TTC549 (cell line): ENCODE results near the gene ARHGEF38.

ENCODE experiments used
- FAIRE-seq: peaks from 2 replicates; lab custom pipeline; 2012; peaks lifted over from hg19 to GRCh38; lab: Jason Lieb, UNC

ARHGEF38 gene

DNA sequence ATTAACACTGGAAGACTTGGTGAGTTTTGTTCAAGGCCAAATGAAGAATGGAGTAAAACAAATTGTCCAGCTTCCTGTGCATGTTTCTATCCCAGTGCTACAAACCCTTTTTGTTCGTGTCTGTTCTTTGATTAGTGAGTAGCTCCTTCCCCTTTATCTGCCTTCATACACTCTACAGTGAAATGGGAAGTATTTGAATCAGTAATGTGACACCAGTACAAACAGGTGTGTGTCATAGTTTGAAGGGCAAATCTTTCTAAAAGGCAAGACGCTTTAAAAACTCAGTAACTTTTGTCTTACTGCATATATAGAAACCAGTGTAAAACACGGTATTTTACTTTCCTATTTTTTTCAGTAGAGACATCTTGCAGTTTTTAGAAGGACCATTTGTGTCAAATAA, 5.9 kb downstream of the ARHGEF38 start:
- no peak for FAIRE-seq

DNA sequence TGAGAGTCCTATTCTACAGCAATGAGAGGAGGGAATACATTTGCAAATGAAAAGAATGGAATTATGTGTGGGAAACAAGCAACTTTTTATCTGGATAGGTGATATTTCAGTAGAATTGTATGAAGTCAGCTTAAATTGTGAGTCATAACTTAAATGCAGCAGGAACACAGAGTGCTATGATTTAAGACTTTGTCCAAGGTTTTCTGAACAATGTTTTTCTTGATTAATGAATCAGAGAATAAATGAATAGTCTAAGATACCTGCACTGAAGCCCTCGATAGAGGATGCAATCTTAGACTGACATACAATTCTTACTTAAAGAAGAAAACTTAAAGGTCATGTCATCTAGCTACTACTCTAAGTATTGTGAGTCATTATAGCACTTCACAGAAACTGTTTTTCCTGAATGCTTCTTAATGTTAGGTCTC, 8.0 kb downstream of the ARHGEF38 start:
- no peak for FAIRE-seq

DNA sequence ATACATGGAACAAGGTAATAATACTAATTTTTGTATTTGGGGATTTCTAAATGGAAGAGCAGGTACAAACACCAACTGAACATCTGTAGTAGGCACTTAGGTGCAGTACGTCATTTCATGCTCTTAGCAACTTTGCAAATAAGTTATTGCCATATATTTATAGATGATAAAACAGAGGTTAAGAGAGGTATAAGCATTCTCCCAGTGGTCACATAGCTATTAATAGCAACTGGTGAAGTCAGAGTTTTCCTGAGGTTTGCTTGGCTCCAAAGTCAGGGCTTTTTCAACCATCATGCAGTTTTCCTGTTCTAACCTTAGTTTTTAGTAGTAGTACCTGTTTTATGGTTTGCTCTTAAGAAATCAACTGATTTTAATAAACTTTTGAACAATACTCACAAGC, 10.9 kb downstream of the ARHGEF38 start:
- FAIRE-seq: no peak

GRCh38 chr4:105568584-105568983, 16.2 kb downstream of the ARHGEF38 start:
- FAIRE-seq: no peak

DNA sequence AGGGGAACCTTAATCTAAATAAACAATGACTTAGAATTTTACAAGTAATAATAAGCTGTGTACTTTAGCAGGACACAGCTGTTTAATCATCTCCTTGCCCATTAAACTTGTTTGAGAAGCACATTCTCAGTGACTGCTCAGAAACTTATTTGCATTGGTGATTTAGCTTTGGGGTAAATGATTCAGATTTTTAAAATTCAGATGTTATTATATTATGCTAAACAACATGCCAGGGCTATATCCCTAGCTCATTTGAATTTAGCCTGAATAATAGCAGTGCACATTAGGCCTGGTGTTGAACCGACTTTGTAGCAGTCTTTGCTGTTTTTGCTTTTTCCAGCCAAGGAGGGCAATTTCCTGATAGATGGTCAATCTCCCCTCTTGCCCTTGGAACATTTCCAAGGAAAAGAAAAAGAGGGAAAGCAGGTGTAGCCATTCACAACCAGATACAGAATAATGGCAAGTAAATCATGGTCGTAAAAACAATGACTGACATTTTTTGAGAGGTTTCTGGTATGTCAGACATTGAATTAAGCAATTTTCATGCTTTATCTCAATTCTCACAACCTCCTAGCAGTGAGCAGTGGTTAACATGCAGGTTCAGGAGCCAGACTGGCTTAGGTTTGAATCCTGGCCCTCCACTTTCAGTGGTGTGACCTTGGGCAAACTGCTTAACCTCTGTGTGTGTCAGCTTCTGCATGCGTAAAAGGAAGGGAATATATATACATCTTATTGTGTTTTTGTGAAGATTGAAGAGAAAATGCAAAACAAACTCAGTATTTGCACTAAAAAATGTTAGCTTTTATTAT, 16.8 kb downstream of the ARHGEF38 start:
- no peak for FAIRE-seq

DNA sequence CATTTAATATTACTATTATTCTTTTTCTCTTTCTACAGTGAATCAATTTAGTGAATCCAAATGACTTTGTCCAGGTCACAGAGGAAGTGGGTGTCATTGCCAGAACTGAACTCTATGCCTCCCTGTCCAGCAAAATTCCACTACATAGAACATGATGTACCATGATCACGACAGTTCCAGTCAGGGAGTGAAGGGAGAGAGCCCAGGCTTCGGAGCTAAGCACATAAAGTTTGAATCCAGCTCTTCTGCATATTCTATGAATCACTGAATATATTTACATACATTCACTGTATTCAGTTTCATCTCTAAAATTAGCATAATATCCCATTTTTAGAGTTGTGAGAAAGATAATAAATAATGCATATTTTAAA, 17.4 kb downstream of the ARHGEF38 start:
- FAIRE-seq: no peak

DNA sequence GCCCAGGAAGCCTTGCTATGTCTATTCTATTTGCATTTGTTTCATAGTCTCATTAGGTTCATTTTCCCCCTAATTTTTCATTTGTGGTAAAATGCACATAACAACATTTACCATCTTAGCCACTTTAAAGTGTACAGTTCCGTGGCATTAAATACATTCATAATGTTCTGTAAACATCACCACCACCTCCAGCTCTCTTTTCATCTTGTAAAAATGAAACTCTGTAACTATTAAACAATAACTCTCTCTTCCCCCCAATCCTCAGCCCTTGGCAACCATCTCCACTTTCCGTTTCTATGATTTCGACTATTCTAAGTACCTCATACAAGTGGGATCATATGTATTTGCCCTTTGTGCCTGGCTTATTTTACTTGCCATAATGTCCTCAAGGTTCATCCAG, 19.9 kb downstream of the ARHGEF38 start:
- FAIRE-seq: no peak

GRCh38 chr4:105586638-105587328, 34.4 kb downstream of the ARHGEF38 start:
- FAIRE-seq: no peak

DNA sequence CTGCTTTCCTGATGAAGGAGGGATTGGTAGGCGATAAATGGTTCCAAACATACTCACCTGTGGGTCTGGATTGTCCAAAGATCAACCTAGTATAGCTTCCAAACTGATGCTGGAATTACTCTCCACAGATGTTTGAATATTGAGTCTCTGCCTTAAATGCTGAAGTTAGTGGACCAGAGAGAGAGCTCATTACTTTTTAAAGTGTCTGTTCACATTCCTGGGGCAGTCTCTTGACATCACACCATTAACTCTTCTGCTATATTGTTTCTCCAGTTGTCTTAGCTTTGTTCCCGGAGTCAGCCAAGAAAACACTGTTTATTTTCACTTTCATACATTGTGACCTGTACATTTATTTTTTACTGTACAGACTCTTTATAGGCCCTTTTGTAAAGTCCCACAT, 35.4 kb downstream of the ARHGEF38 start:
- FAIRE-seq: no peak

DNA sequence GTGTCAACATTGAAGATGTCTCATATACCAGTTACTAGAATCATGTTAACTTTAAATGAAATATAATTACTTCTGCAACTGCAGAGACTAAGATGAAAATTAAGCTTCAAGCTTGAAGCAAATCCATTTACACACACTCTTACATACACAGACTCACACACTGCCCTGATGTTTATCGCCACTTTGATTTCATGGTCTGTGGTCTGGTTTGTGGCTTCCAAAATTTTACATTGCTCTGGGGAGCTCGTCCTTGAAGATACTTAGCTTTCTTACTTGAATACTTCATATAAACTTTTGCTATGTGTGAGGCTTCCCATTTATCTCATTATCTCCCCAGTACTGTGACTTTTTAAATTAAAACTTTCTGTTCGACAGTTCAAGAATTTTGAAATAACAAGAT, 35.8 kb downstream of the ARHGEF38 start:
- no peak for FAIRE-seq

DNA sequence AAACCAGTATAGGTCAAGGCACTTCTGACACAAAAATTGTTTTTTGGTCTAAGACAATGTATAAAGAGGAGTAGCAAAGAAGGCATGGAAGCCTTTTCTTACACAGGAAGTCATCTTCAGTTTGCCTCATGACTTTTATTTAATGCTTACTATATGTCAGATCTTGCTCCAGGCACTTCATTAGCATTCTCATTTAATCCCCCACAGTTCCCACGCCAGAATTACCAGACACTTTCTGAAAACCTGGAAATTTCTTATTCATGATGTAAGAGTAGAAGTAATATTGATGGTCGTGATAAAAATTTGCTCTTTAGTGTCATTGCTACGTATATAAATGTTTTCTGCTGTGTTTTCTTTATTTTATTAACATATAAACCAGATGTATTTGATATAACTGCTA, 39.2 kb downstream of the ARHGEF38 start:
- no peak for FAIRE-seq

GRCh38 chr4:105594099-105595010, 41.9 kb downstream of the ARHGEF38 start:
- no peak for FAIRE-seq

DNA sequence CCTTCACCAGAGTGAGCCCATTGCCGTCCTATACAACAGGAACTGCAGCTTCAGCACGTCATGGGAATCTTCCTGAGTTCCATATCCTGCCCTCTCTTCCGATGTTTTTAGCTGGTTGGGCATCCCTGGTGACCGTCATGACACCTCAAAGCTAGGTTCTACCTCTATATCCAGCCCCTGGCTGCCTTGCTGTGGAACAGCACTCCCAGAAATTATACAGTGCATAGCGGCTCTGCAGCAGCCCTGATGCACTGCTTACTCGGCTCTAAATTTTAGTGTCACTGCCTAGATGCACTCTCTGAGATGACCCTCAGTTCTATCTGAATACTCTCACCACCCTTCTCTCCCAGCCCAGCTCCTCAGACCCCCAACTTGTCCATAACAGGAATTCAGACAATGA, 44.3 kb downstream of the ARHGEF38 start:
- FAIRE-seq: no peak

DNA sequence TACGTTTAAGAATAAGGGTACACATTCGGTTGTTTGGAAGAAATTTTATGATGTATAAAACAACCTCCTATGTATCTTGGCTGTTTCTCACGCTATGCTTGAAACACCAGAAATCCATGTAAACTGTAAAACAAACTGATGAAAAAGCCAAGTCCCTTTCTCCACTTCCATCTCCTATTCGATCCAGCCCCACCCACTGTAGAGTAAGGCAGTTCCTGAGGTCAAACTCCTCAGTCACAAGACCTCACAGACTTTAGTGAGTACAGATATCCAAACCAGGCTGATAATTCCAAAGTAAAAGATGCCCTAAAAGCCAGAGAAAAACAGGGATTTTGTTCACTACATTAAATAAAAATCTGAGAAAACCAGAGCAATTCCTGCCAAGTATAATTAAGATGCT, 45.6 kb downstream of the ARHGEF38 start:
- no peak for FAIRE-seq

- no peak for FAIRE-seq
Observed at GRCh38 chr4:105598787-105599186, 46.4 kb downstream of the ARHGEF38 start.

DNA sequence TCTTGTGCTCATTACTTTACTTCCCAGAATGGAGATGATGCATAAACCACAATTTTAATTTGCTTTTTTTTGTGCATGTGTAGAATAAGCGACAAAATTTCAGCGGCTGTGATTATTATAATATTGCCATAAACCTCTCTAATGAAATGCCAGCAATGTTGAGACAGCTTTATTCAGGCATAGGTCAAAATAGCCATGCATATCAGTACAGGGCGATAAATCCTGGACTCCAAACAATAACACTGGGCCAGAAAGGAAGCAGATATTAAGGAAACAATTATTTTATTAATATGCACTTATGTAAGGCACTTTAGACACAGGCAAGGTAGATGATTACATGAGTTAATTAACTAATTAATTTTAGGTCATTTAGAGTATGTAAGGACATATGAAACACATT, 47.1 kb downstream of the ARHGEF38 start:
- no peak for FAIRE-seq

- FAIRE-seq: no peak
Observed at GRCh38 chr4:105599932-105600655, 47.7 kb downstream of the ARHGEF38 start.

DNA sequence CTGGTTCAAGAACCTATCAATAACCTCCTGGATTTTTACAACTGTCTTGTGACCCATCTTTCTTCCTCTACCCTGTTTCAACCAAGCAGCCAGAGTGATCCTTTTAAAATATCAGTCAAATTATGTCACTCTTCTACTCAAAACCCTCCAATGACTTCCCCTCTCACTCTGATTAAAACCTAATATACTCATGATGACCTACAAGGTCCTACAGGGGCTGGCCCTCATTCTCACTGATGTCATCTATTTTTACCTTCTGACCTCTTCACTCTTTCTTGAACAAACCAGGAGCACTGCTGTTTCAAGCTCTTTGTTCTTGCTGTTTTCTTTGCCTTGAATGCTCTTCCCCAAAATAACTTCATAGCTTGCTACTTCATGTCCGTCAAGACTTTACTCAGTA, 48.5 kb downstream of the ARHGEF38 start:
- no peak for FAIRE-seq

DNA sequence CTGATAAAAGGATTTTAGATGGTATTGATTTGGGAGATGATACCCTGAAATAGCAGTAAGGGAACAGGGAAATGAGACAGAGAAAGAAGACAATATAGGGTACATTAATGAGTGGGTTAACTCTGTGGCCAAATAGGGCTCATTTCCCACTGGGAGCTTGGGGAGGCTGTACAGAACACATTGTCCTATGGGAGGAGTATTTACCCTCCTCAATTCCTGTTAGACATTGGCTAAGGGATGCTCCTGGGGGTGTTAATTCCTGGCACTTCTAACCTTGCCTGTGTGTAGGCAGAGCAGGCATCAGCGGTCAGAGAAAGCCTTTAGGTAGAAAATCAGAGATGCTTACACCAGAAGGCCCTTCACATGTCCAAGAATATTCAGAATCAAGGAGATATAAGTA, 49.0 kb downstream of the ARHGEF38 start:
- no peak for FAIRE-seq

GRCh38 chr4:105603158-105603557, 50.7 kb downstream of the ARHGEF38 start:
- no peak for FAIRE-seq

GRCh38 chr4:105605493-105605892, 53.1 kb downstream of the ARHGEF38 start:
- no peak for FAIRE-seq

- no peak for FAIRE-seq
Observed at GRCh38 chr4:105607876-105608275, 55.5 kb downstream of the ARHGEF38 start.
